Measurements from ENCODE around the gene IDH1.

DNA sequence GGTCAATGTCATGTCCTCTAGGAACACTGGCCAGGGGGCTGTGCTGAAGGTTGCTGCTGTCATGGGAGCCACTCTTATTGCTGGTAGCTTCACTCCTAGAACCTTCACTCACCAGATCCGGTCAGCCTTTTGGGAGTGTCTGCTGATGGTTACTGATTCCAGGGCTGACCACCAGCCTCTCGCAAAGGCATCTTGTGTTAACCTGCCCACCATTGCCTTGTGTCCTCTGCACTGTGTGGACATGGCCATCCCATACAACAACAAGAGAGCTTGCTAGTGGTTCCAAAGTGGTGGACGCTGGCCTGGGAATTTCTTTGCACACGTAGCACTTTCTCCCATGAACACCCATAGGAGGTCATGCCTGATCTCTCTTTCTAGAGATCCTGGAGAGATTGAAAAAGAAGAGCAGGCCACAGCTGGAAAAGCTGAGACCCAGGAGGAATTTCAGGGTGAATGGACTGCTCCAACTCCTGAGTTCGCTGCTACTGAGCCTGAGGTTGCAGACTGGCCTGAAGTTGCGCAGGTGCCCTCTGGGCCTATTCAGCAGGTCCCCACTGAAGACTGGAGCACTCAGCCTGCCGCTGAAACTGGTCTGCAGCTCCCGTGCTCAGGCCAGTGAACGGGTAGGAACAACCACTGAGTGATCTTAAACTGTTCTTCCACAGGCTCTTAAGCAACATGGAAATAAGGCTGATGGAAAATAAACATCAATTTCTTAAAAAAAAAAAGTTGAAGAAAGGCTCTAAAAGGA is 46.4 kb downstream of the IDH1 start:
- TF ChIP-seq CTCF (IDR thresholded peaks at IDR 0.05), result no peak
- no peak for TF ChIP-seq POLR2A (IDR thresholded peaks at IDR 0.05)

All from thyroid gland (tissue), 4 donors.